Measurements from ENCODE around the gene VWF. TPM values are rescaled to one million over a fixed set of nuclear protein-coding genes. Genes with fewer than 3 reads are reported as not detected.

Gene VWF
- total and polyA plus RNA-seq, 2 of the 13 experiments (the other 11 are each of a cell fraction or from before 2014, with no cell fraction given), result 0.20 to 0.25 TPM

DNA sequence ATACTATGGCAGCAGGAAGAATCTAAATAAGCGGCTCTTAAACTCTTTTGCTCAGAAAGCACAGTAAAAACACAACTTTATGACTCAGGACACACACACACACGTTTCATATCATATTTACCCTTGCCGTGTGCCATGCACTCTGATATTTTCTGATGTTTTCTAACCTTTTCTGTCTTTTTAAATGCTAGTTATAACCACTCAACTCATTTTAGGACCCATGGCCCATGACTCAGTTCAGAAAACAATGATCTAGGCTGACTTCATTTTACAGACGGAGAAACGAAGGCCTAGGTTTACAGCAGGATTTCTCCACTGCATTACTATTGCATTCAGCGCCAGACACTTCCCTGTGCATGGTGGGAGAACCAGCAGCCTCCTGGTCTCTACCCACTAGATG lies 9.1 kb downstream of the VWF start:
- H3K4me1 ChIP-seq (ENCODE audit: insufficient read depth, low read length), result peaks cover 36% of the 10 kb centered on the region
- peaks cover 9 to 39% of the 10 kb centered on the region in 2 experiments; a peak in 4 of 5 replicates for H3K27me3 ChIP-seq (ENCODE audit: control insufficient read depth in 1 of 2, insufficient read depth in 2 of 2, low read length in 2 of 2)
- no peak overlapping the region for H3K4me2 ChIP-seq (ENCODE audit: low read depth, low read length)
- no peak overlapping the region for H3K27ac ChIP-seq (ENCODE audit: extremely low read length, insufficient read depth, low read length)
- H3K36me3 ChIP-seq (replicated peaks in 1 of 2; ENCODE audit: control insufficient read depth in 1 of 2, insufficient read depth in 2 of 2, low read length in 2 of 2), result no peaks in the 10 kb centered on the region
- CTCF ChIA-PET (ENCODE audit: low intra/inter-chr PET ratio, low total read pairs), result no interaction called here
- H2AFZ ChIP-seq (ENCODE audit: low read length), result no peak overlapping the region
- DNase-seq (ENCODE audit: low spot score) (no peak), FAIRE-seq (no peak), ATAC-seq (no peak)
- H3K79me2 ChIP-seq (ENCODE audit: insufficient read depth, low read length), result no peaks in the 10 kb centered on the region
- H3K4me3 ChIP-seq (replicated peaks in 1 of 3; ENCODE audit: insufficient read depth in 1 of 3, low read depth in 2 of 3, low read length in 3 of 3), result no peak overlapping the region
- H4K20me1 ChIP-seq (ENCODE audit: insufficient read depth, low read length), result no peaks in the 10 kb centered on the region
- H3K9ac ChIP-seq (ENCODE audit: insufficient read depth, low read depth, low read length), result no peak overlapping the region
- no TSS peak for BruUV-seq (replicated peaks)
- no peak for TF ChIP-seq ARNT (IDR thresholded peaks at IDR 0.05)
- H3K9me3 ChIP-seq (ENCODE audit: low read length), result no peaks in the 10 kb centered on the region
- in situ Hi-C loops (cut with HindIII; ENCODE audit: extremely low pct_ligation_motif_present, low pct_unique_long_range_greater_than_20kb) (no loop called here), intact Hi-C loops (cut with micrococcal nuclease; ENCODE audit: unreplicated experiment) (no loop called here)
- POLR2A ChIA-PET, result no interaction called here
- WGBS (ENCODE audit: low lambda C conversion rate), result 16% methylated on average over 6 of the region's 6 CpGs

DNA sequence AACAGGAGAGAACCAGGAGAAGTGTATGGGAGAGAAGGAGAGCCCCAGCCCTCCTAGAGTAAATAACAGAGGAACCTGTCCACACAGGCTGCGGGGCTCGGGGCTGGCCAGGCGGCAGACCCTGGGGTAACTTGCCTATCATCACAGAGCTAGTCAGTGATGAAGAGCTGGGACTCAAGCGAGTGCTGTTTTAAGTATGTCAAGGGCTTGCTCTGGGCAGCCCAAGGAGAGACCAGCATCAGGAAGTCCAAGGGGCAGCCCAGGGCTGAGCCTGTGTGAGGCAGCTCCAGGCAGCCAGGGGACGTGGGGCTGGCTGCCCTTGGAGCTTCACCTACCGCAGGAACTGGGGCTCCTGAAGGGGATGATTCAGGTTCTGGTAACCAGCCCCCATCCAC lies 10.0 kb downstream of the VWF start:
- DNase-seq (ENCODE audit: low spot score), result no peak
- Histone ChIP-seq H3K9me3 (ENCODE audit: low read length) (no peaks in the 10 kb centered on the region), H3K36me3 (replicated peaks in 1 of 2; ENCODE audit: control insufficient read depth in 1 of 2, insufficient read depth in 2 of 2, low read length in 2 of 2) (no peaks in the 10 kb centered on the region), H3K27ac (ENCODE audit: extremely low read length, insufficient read depth, low read length) (no peak overlapping the region), H4K20me1 (ENCODE audit: insufficient read depth, low read length) (no peaks in the 10 kb centered on the region), H3K4me2 (ENCODE audit: low read depth, low read length) (no peak overlapping the region), H3K4me1 (ENCODE audit: insufficient read depth, low read length) (peaks cover 36% of the 10 kb centered on the region), H3K4me3 (replicated peaks in 1 of 3; ENCODE audit: insufficient read depth in 1 of 3, low read depth in 2 of 3, low read length in 3 of 3) (no peak overlapping the region), H2AFZ (ENCODE audit: low read length) (no peak overlapping the region), H3K9ac (ENCODE audit: insufficient read depth, low read depth, low read length) (no peak overlapping the region), H3K27me3 (ENCODE audit: control insufficient read depth in 1 of 2, insufficient read depth in 2 of 2, low read length in 2 of 2) (peaks cover 8 to 39% of the 10 kb centered on the region in 2 experiments; a peak in 4 of 5 replicates), H3K79me2 (ENCODE audit: insufficient read depth, low read length) (no peaks in the 10 kb centered on the region)
- peak; percentile 63 for ATAC-seq
- CTCF ChIA-PET (ENCODE audit: low intra/inter-chr PET ratio, low total read pairs), result no interaction called here
- 16% methylated on average over 3 of the region's 6 CpGs for WGBS (ENCODE audit: low lambda C conversion rate)
- no peak for FAIRE-seq
- BruUV-seq (replicated peaks), result no TSS peak
- TF ChIP-seq NFIB (CRISPR knock-in tag; IDR thresholded peaks at IDR 0.05; ENCODE audit: borderline replicate concordance) (no peak), ZNF687 (CRISPR knock-in tag; IDR thresholded peaks at IDR 0.05) (0 out of 2 replicates have a peak, but pooled peaks have one; percentile 10)
- in situ Hi-C loops (cut with HindIII; ENCODE audit: extremely low pct_ligation_motif_present, low pct_unique_long_range_greater_than_20kb), result no loop called here
- POLR2A ChIA-PET, result no interaction called here
- intact Hi-C loops (cut with micrococcal nuclease; ENCODE audit: unreplicated experiment), result no loop called here

All from HepG2 (cell line).